LHCN-M2 (cell line): ENCODE results near the gene KCTD5. TPM values are rescaled to one million over a fixed set of nuclear protein-coding genes. Genes with fewer than 3 reads are reported as not detected.
"Not testable (repeated sequence)": the region's sequence is repeated elsewhere in the genome, so short reads cannot be mapped to it uniquely, and the experiment has no call there.

Experiments
- DNase-seq: peaks from one replicate; pipeline ENCODE4 v3.0.0-alpha.2; 2012; ENCODE audit warnings: low read depth
- polyA plus RNA-seq: library from polyadenylated mRNA; unstranded; fragments of >200 nt; gene quantifications from one replicate; pipeline ENCODE4 v1.2.1, GENCODE V29; 2012; ENCODE audit warnings: missing spikeins
- total RNA-seq: library from RNA; depleted of rRNA; stranded (reverse); fragments of >200 nt; gene quantifications from 2 replicates; pipeline ENCODE4 v1.2.3, GENCODE V29; 2014; rRNA removed

Gene KCTD5, protein sequence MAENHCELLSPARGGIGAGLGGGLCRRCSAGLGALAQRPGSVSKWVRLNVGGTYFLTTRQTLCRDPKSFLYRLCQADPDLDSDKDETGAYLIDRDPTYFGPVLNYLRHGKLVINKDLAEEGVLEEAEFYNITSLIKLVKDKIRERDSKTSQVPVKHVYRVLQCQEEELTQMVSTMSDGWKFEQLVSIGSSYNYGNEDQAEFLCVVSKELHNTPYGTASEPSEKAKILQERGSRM
- total RNA-seq = 39.8 and 40.9 TPM in 2 replicates
- 28.7 TPM for polyA plus RNA-seq

DNA sequence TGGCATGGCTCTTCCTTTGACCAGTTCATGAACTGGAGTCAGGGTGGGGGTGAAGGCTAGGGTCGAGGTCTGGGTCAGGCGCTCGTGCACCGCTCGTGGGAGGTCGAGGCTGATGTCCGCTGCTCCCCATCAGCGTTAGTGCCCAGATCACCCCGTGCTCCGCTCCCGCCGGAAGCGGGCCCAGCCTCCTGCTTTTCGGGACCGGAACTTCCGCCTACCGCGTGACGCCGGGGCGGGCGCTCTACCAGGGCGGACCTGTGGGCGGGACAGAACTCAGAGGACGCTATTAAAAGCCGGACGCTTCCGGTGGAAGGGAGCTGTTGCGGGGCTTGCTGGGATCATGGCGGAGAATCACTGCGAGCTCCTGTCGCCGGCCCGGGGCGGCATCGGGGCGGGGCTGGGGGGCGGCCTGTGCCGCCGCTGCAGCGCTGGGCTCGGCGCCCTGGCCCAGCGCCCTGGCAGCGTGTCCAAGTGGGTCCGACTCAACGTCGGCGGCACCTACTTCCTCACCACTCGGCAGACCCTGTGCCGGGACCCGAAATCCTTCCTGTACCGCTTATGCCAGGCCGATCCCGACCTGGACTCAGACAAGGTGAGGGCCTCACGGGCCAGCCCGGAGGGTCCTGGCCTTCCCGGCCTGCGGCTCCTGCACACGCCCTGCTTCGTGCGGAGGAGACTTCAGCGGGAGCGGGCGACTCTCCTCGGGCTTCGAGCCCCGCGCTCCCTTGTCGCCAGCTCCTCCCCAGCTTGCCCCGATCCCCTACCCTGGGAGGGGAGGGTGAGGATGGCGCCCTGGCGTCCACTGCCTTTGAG, at the start of gene KCTD5:
TSS of gene KCTD5 (plus strand) at position 315 of the 813 bp plus-strand sequence. CDS start at position 341, 26 bp downstream.
- peak; percentile 94 for DNase-seq

DNA sequence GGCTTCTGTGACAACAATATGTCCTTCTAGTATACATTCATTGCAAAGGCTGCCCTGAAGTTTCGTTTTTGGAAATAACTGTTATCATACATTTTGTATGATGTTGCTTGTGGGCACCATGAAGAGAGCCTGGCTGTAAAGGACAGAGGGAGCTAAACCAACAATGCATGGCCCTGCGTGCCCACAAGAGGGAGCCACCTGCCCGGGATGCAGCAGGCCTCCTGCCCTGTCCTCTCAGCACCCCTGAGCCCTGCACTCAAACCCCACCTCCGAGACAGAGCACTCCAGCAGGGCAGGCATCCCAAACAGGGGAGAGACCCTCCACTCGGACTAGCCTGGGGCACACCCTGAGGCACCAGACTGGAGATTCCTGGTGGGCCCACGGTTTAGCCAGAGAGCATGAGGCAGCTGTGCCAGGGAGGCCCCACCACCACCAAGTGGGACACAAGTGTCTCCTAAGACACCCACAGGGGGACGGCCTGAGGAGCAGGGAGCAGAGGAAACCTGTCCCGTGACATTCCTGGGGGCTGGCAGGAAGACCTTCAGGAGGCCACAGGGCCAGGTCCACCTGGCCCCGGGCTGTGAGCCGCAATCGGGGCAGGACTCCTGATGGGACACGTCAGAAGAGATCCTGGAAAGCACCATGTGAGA, 43.1 kb upstream of the KCTD5 start:
- not testable (repeated sequence) for DNase-seq

DNA sequence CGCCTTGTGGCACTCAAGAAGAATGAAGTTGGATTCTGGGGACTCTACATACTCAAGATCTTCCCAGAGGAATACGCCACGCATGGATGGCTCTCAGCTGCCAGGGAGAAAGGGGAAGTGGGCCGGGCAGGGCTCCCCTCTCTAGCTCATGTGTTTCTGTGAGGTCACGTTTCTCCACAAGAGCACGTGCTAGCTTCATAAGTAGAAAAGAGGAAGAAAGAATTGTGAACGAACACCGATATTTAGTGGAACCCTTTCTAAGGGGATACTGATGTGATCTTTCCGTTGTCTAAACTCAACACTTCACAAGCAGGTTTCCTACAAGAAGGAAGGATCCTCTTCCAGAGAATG, 42.6 kb upstream of the KCTD5 start:
- not testable (repeated sequence) for DNase-seq

DNA sequence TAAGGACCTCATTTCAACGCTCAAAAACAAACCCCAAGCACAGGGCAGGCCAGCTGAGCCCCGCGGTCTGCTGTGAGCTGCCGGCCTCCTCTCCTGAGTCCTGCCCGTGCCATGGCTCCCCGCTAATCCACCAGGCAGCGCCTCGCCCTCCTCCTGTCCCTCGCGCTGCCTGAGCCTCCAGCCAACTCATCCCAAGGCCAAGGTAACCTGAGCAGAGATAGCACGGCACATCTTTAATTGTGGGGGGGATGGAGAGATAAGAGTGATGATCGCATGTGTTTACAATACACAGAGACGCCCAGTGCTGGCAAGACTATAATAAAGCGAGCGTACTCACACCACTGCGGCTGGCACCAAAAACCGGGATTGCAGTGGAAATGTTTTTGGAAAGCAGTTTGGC, 39.8 kb upstream of the KCTD5 start:
- not testable (repeated sequence) for DNase-seq

DNA sequence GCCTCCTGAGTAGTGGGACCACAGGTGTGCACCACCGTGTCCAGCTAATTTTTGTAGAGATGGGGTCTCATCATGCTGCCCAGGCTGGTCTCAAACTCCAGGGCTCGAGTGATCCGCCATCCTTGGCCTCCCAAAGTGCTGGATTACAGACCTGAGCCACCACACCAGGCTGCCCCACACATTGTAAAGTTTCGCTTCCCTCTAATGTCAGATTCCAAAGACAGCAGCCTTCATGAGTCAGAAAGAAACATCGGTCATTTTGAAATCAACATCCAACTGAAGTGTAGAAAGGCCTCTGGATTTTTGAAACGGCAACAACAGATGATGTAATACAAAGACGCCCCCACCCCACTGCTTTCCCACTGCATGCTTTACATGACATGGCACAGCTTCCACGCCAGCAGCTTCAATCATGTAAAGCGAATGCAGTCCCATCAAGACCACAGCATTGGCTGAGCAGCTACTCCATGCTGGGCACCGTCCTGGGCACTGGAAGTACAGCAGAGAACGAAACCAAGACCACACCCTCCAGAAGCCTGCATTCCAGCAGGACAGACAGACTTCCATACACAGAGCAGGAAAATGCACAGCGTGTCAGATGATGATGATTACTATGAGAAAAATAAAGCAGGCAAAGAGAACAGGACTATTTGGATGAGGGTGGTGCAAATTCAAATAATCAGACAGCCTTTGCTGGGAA, 37.4 kb upstream of the KCTD5 start:
- DNase-seq = not testable (repeated sequence)

DNA sequence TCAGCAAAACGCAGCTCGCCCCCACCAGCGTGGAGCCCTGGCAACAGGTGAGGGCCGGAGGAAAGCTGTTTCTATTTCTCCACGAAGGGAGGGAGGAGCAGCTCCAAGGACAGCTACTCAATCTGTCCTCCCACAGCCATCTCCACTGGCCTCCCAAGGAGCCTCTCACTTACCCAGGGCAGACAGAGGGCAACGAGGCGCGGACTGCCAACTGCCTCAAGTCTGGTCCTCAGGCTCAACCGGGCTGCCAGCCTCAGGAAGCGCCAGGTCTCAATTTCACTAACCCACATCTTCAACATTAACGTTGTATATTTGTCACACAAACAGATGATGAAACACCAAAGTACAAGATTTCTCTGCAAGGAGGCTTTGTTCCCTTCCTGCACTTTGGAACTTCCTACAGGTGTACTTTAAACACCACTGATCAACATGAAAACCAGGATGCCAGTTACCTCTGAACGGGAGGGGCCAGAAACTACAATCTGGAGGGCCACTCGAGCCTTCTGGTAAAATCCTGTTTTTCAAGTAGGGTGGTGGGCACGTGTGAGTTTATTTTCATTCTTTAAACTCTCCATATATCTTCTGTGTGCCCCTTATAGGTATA, 31.0 kb upstream of the KCTD5 start:
- DNase-seq = not testable (repeated sequence)

DNA sequence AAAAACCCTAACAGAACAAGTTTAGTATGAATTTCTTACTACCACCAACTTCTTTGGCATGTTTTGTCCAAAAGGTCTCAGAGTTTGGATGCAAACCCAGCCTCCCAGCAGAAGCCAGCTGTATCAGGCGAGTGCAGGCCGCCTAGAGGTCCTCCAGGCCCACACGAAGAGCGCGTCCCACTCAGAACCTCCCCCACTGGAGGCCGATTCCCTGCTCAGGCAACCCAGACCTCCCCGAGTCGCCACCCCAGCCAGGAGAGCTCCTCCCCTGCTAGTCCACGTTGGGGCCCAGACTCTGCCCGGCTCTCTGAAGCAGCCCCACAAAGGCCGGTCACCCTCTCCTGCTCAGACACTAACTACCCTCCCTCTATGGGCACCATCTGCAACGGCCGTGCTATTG, 28.4 kb upstream of the KCTD5 start:
- DNase-seq = not testable (repeated sequence)

DNA sequence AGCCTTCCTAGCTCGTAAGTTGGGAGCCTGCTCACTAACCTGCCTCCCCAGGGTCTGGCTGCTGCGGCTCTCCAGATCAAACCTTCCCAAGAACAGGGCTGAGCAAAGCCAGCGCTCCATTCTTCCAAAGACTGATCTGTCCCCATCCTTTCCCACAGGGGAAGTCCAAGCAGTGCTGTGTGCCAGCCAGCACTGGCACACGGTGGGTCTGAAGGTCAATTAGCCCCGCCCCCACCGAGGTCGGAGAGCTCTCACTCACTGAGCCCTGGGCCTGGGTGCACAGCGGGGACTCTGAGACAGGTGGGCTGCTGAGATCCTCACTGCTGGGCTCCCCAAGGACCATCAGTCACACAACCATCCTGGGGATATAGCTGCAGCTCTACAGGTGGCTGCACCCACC, 27.4 kb upstream of the KCTD5 start:
- DNase-seq = not testable (repeated sequence)

DNA sequence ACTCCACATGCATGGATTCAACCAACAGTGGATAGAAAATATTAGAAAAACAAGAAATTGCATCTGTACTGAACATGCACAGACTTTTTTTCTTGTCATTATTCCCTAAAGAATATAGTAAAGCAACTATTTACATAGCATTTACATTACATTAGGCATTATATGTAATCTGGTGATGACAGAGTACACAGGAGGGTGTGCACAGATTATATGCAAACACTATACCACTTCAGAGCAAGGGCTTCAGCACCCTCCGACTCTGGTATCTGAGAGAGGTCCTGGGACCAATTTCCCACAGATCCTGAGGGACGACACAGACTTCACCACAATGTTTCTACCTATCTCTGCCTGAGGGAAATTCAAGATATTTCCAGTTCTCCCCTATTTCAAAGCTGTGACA, 25.3 kb upstream of the KCTD5 start:
- no peak for DNase-seq

DNA sequence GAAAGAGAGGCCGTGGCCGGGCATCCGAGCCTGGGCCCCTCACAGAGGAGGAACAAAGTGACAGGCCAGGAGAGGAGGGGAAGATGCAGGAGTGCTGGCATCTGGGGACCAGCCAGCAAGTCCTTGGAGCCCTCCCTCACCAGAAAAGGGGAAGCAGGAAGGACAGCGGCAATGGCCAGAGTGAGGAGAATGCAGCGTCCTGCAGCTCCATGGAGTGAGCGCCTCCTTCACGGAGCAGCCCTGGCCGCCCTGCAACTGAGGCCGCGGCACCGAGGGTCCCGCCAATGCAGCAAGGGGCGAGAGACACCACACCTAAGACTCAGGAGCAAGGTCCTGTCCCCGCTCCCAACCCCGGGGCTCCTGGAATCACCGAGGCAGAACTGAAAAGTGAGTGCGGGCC, 24.5 kb upstream of the KCTD5 start:
- DNase-seq = not testable (repeated sequence)

DNA sequence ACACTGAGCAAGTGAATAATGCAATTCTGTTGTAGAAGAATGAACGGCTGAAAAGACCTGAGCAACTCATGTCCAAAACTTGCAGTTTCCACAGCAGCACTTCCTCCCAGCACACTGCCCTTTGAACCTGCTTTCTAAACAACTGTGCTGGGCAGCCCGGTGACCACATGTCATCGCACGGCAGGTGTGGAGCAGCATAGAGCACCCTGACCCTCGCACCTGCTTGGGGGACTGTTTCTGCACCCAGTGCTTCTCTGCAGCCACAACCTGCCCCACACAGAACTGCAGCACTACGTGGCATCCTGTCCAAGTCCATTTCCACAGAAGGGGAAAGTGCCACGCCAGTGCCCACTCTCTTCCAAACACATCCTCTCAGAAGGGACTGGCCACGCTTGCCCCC, 22.8 kb upstream of the KCTD5 start:
- not testable (repeated sequence) for DNase-seq

DNA sequence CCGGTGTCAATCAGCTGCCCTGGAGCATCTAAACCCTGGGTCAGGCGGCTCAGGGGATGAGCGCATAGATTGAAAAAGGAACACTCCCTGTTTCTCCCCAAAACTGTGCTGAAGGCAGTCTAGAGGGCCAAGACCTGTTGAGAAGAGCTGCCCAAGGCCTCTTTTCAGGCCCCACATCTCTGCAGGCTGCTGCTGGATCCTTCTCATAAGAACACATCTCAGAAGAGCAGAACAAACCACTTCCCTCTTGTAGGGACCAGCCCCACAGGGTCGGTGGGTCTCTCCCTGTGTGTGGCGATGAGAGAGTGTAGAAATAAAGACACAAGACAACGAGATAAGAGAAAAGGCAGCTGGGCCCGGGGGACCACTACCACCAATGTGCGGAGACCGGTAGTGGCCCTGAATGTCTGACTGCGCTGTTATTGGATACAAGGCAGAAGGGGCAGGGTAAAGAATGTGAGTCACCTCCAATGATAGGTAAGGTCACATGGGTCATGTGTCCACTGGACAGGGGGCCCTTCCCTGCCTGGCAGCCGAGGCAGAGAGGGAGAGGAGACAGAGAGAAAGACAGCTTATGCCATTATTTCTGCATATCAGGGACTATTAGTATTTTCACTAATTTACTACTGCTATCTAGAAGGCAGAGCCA, 22.2 kb upstream of the KCTD5 start:
- not testable (repeated sequence) for DNase-seq

DNA sequence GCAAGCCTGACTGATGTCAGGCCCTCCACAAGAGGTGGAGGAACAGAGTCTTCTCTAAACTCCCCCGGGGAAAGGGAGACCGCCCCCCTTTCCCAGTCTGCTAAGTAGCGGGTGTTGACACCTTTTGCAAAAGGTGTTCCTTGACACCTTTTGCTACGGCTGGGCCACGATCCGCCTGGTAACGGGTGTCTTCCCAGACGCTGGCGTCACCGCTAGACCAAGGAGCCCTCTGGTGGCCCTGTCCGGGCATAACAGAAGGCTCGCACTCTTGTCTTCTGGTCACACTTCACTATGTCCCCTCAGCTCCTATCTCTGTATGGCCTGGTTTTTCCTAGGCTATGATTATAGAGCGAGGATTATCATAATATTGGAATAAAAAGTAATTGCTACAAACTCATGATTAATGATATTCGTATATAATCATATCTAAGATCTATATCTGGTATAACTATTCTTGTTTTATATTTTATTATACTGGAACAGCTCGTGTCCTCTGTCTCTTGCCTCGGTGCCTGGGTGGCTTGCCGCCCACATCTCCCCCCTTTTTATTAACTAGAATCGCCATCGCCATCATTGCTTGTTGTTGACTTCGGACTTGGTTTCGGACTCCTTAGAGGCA, 21.5 kb upstream of the KCTD5 start:
- not testable (repeated sequence) for DNase-seq

DNA sequence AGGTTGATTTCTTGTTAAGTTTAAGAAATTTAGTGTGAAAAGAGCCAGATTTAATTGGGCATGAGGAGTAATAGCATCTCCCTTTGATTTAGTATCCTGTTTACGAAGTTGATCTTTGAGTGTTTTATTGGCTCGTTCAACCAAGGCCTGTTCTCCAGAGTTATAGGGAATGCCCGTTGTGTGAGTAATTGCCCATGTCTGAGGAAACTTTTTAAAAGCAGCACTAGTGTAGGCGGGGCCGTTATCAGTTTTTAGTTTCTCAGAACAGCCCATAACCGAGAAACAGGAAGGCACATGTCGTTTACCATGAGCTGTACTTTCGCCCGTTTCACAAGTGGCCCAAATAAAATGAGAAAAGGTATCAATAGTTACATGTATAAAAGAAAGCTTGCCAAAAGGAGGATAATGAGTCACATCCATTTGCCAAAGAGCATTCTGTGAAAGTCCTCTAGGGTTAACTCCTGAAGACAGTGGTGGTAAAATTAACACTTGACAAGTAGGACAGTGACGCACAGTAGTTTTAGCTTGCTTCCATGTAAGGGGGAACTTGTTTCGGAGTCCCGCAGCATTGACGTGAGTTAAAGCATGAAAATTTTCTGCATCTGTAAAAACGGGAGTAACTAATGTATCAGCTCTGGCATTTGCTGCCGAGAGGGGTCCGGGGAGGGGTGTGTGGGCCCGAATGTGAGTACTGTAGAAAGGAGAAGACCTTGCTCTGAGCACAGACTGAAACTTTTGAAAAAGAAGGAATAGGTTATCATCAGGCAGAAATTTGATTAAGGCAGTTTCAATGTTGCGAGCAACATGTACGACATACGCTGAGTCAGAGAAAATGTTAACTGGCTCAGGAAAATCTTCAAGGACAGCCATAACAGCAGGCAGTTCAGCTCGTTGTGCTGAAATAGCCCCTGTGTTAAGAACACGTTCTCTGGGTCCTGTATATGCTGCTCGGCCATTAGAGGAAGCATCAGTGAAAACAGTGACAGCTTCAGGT, 18.5 kb upstream of the KCTD5 start:
- peak; percentile 67 for DNase-seq

DNA sequence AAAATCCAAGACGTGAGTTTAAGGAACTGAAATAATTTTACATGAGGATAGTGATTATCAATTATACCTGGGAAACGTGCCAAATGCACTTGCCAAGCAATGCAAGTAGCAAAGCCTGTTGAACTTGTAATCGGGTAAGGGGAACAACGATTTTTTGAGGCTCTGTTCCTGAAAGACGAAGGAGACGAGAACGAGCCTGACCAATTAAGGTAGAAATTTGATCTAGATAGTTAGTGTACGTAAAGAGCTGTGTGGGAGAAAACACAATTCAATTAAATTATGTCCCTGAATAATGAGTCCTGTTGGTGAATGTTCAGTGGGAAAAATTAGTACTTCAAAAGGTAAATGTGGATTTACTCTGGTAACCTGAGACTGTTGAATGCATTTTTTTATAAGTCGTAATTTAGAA, 17.7 kb upstream of the KCTD5 start:
- DNase-seq = no peak

DNA sequence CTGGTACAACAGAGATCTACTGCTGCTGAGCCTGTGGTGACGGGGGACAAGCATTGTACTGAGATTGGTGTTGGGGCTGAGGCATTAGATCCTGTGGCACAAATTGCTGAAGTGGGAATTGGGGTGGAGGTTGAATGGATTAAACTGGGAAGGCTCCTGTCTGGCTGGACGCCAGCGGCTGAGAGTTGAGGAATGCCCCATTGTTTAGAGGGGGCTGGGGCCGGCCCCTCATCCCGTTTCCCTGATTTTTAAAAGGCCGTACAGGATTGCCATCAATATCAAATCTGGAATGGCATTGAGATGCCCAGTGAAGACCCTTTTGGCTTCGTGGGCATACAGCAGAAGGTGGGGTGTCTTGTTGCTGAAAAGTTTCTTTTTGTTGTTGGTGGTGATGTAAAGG, 15.7 kb upstream of the KCTD5 start:
- not testable (repeated sequence) for DNase-seq

DNA sequence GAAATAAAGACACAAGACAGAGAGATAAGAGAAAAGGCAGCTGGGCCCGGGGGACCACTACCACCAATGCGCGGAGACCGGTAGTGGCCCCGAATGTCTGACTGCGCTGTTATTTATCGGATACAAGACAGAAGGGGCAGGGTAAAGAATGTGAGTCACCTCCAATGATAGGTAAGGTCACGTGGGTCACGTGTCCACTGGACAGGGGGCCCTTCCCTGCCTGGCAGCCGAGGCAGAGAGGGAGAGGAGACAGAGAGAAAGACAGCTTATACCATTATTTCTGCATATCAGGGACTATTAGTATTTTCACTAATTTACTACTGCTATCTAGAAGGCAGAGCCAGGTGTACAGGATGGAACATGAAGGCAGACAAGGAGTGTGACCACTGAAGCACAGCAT, 12.7 kb upstream of the KCTD5 start:
- DNase-seq = not testable (repeated sequence)

DNA sequence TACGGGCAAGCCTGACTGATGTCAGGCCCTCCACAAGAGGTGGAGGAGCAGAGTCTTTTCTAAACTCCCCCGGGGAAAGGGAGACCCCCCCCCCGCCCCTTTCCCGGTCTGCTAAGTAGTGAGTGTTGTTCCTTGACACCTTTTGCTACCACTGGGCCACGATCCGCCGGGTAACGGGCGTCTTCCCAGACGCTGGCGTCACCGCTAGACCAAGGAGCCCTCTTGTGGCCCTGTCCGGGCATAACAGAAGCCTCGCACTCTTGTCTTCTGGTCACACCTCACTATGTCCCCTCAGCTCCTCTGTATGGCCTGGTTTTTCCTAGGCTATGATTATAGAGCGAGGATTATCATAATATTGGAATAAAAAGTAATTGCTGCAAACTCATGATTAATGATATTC, 12.3 kb upstream of the KCTD5 start:
- DNase-seq = peak; percentile 40

DNA sequence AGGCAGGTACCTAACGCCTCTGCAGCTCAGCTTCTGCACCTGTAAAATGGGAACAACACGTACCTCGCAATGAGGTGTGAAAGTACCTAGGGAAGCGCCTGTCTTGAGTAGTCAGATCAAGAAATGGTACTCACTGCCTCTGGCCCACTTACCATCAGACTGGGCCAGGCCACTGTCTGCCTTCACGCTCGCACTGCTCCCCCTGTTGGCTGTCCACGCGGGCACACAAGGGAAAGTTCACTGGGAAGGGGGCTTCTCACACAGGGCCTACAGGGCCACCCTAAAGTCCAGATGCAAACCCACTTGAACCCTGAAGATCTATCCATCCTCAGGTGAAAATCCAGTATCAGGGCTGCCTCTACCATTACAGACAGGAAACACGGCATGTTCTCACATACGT, 11.1 kb upstream of the KCTD5 start:
- not testable (repeated sequence) for DNase-seq
